ENCODE results near the gene CRBN. TPM values are rescaled to one million over a fixed set of nuclear protein-coding genes. Genes with fewer than 3 reads are reported as not detected.

CRBN gene
- total and polyA plus RNA-seq, 9 of the 15 experiments (the other 6 are each of a cell fraction or from before 2014, with no cell fraction given): 40.8 to 331 (median 57.4) TPM

- Histone ChIP-seq H3K79me2 (ENCODE audit: control insufficient read depth, insufficient read depth, low read length) (no peaks in the 10 kb centered on the region), H3K27ac (ENCODE audit: extremely low read depth, low read depth, low read length) (no peak overlapping the region), H3K27me3 (ENCODE audit: control insufficient read depth in 2 of 2, insufficient read depth in 2 of 2, low read length in 2 of 2) (no peaks in the 10 kb centered on the region), H4K20me1 (replicated peaks; ENCODE audit: control insufficient read depth, insufficient read depth, low read length) (no peaks in the 10 kb centered on the region), H3K4me1 (replicated peaks in 1 of 2; ENCODE audit: control insufficient read depth in 2 of 2, insufficient read depth in 2 of 2, low read length in 2 of 2) (no peaks in the 10 kb centered on the region), H3K9ac (ENCODE audit: insufficient read depth in 1 of 2, low read depth in 2 of 2, low read length in 2 of 2) (no peak overlapping the region), H3K4me3 (no peak overlapping the region), H2AFZ (ENCODE audit: low read depth, low read length) (no peak overlapping the region), H3K9me1 (ENCODE audit: control insufficient read depth, insufficient read depth, low read length) (no peaks in the 10 kb centered on the region), H3K9me3 (replicated peaks; ENCODE audit: control insufficient read depth, insufficient read depth, low read depth, low read length) (no peaks in the 10 kb centered on the region), H3K4me2 (ENCODE audit: insufficient read depth, low read length) (no peak overlapping the region), H3K36me3 (ENCODE audit: control insufficient read depth, insufficient read depth, low read length) (peaks cover 97% of the 10 kb centered on the region)
- CTCF ChIA-PET (ENCODE audit: low intra/inter-chr PET ratio): no interaction called here
- in situ Hi-C loops (cut with MboI): no loop called here
- intact Hi-C loops (cut with micrococcal nuclease): no loop called here
- TF ChIP-seq CREM (IDR thresholded peaks at IDR 0.05; ENCODE audit: low read depth) (no peak), BRF2 (IDR thresholded peaks at IDR 0.05; ENCODE audit: borderline replicate concordance, insufficient read depth, insufficient read length) (no peak), POLR2AphosphoS2 (IDR thresholded peaks at IDR 0.05; ENCODE audit: low read length) (0 out of 2 replicates have a peak, but pooled peaks have one; percentile 33)
- POLR2A ChIA-PET: no interaction called here
- no peak for DNase-seq (ENCODE audit: extremely low read depth in 1 of 4, low spot score in 3 of 4)
- 95% methylated on average over 8 of the region's 8 CpGs for WGBS (ENCODE audit: insufficient coverage, low coverage, missing lambda C conversion rate)
- no peak for FAIRE-seq
- no peak for ATAC-seq
- no TSS peak for BruUV-seq (replicated peaks)
Measured at GRCh38 chr3:3145831-3146230, 33.7 kb downstream of the CRBN start.

GRCh38 chr3:3141939-3142338, 37.6 kb downstream of the CRBN start:
- Histone ChIP-seq H3K4me2 (ENCODE audit: insufficient read depth, low read length) (no peak overlapping the region), H3K79me2 (ENCODE audit: control insufficient read depth, insufficient read depth, low read length) (peaks cover 14% of the 10 kb centered on the region; the same call in 2 of the 3 replicates), H3K36me3 (ENCODE audit: control insufficient read depth, insufficient read depth, low read length) (peaks cover 97% of the 10 kb centered on the region), H3K9me1 (ENCODE audit: control insufficient read depth, insufficient read depth, low read length) (no peaks in the 10 kb centered on the region), H3K4me1 (replicated peaks in 1 of 2; ENCODE audit: control insufficient read depth in 2 of 2, insufficient read depth in 2 of 2, low read length in 2 of 2) (no peaks in the 10 kb centered on the region), H3K27me3 (ENCODE audit: control insufficient read depth in 2 of 2, insufficient read depth in 2 of 2, low read length in 2 of 2) (no peaks in the 10 kb centered on the region), H3K4me3 (no peak overlapping the region), H4K20me1 (replicated peaks; ENCODE audit: control insufficient read depth, insufficient read depth, low read length) (no peaks in the 10 kb centered on the region; the same call in 1 of the 2 replicates), H2AFZ (ENCODE audit: low read depth, low read length) (no peak overlapping the region), H3K27ac (ENCODE audit: extremely low read depth, low read depth, low read length) (no peak overlapping the region), H3K9me3 (replicated peaks; ENCODE audit: control insufficient read depth, insufficient read depth, low read depth, low read length) (no peaks in the 10 kb centered on the region), H3K9ac (ENCODE audit: insufficient read depth in 1 of 2, low read depth in 2 of 2, low read length in 2 of 2) (no peak overlapping the region)
- intact Hi-C loops (cut with micrococcal nuclease): no loop called here
- in situ Hi-C loops (cut with MboI): no loop called here
- POLR2A ChIA-PET: interaction anchor here (1.1 to 1.2 kb wide), 3 partner anchors 8 to 12 kb away, joined by 3 to 5 read pairs (median 4); no protein-coding TSS in a partner anchor
- no TSS peak for BruUV-seq (replicated peaks)
- FAIRE-seq (no peak), ATAC-seq (no peak), DNase-seq (ENCODE audit: extremely low read depth in 1 of 4, low spot score in 3 of 4) (no peak)
- TF ChIP-seq IRF1 (CRISPR knock-in tag; IDR thresholded peaks at IDR 0.05; ENCODE audit: borderline replicate concordance): no peak
- TF ChIP-seq NFIC (IDR thresholded peaks at IDR 0.05): 0 out of 2 replicates have a peak, but pooled peaks have one; percentile 20
- CTCF ChIA-PET (ENCODE audit: low intra/inter-chr PET ratio): no interaction called here

Measured in K562 (cell line).